GM12878 (cell line): ENCODE measurements around the gene GIGYF1. TPM values are rescaled to one million over a fixed set of nuclear protein-coding genes. Genes with fewer than 3 reads are reported as not detected.

Experiments
- ATAC-seq: fragments of 200-7000 bp; cut with Tn5 transposase; 3 replicates; pipeline ENCODE4 v1.9.1; 2020; ENCODE audit warnings: mild to moderate bottlenecking, moderate library complexity
- BruUV-seq: library from RNA; stranded (reverse); fragments of 400-500 nt; replicated peaks from 2 replicates; lab custom pipeline; 2021; lab: Mats Ljungman, UMichigan
- CTCF ChIA-PET: fragments of 300-600 bp; sonication (Branson Sonifier 250); formaldehyde crosslinking; extraction: SDS; loops from one replicate; lab custom pipeline; 2021; ENCODE audit warnings: inconsistent platforms; lab: Yijun Ruan, JAX
- POLR2A ChIA-PET: fragments of 350-600 bp; formaldehyde crosslinking; extraction: SDS; loops from one replicate; lab custom pipeline; 2021; ENCODE audit warnings: inconsistent platforms; lab: Charles Lee
- RAD21 ChIA-PET: fragments of 300-600 bp; sonication (Branson Sonifier 250); formaldehyde crosslinking; loops from one replicate; lab custom pipeline; 2023; ENCODE audit warnings: antibody characterized with exemption; ENCODE audit not compliant: unreplicated experiment; lab: Charles Lee
- SMC1A ChIA-PET: fragments of 300-600 bp; sonication (Branson Sonifier 250); formaldehyde crosslinking; loops from one replicate; lab custom pipeline; 2023; ENCODE audit not compliant: unreplicated experiment, uncharacterized antibody; lab: Charles Lee
- DNase-seq: peaks from one replicate; pipeline ENCODE4 v3.0.0-alpha.2; 2011; ENCODE audit warnings: low read depth, low spot score
- FAIRE-seq: peaks from 3 replicates; lab custom pipeline; 2011; peaks lifted over from hg19 to GRCh38; lab: Jason Lieb, UNC
- H2AFZ ChIP-seq: 2 replicates; pipeline ENCODE4 v1.6.0; 2011; ENCODE audit warnings: low read depth, low read length, control low read depth; ENCODE audit not compliant: control insufficient read depth
- H3K27ac ChIP-seq: 2 replicates; pipeline ENCODE4 v1.5.1; 2011; ENCODE audit warnings: control low read depth; ENCODE audit not compliant: control insufficient read depth, insufficient read depth
- H3K27me3 ChIP-seq, 2 experiments: replicated peaks in 1 of 2; 2 replicates each; pipeline versions ENCODE4 v1.6.0 to v1.6.1; 2011; ENCODE audit warnings: low read length in 1 of 2; ENCODE audit not compliant: control insufficient read depth in 2 of 2, insufficient read depth in 2 of 2
- H3K36me3 ChIP-seq, 2 experiments: 2 replicates each; pipeline ENCODE4 v1.5.1; 2011; ENCODE audit warnings: low read length in 1 of 2; ENCODE audit not compliant: control insufficient read depth in 2 of 2, insufficient read depth in 2 of 2
- H3K4me1 ChIP-seq: 2 replicates; pipeline ENCODE4 v1.6.1; 2011; ENCODE audit warnings: mild to moderate bottlenecking, low read length, moderate library complexity, mixed read lengths; ENCODE audit not compliant: control insufficient read depth, insufficient read depth
- H3K4me2 ChIP-seq: 2 replicates; pipeline ENCODE4 v1.6.0; 2011; ENCODE audit warnings: control low read depth; ENCODE audit not compliant: control insufficient read depth, insufficient read depth
- H3K4me3 ChIP-seq: fragments of 200-600 bp; sonication (generic); 2 replicates; pipeline ENCODE4 v1.5.1; 2016
- H3K79me2 ChIP-seq: 2 replicates; pipeline ENCODE4 v1.6.0; 2011; ENCODE audit warnings: low read length; ENCODE audit not compliant: control insufficient read depth, insufficient read depth
- H3K9ac ChIP-seq: 2 replicates; pipeline ENCODE4 v1.8.0; 2011; ENCODE audit warnings: low read length, control low read depth, mixed read lengths; ENCODE audit not compliant: control insufficient read depth, insufficient read depth
- H3K9me3 ChIP-seq: replicated peaks from 3 replicates; pipeline ENCODE4 v1.5.1; 2011; ENCODE audit warnings: mild to moderate bottlenecking, low read length; ENCODE audit not compliant: control insufficient read depth, insufficient read depth
- H4K20me1 ChIP-seq: 2 replicates; pipeline ENCODE4 v1.6.0; 2011; ENCODE audit not compliant: control insufficient read depth, insufficient read depth
- ELK1 ChIP-seq: IDR thresholded peaks from 2 replicates; pipeline ENCODE4 v1.6.1; 2012; ENCODE audit warnings: low read depth, low read length, improper control_type of control experiment
- RCOR1 ChIP-seq: conservative IDR thresholded peaks from 2 replicates; pipeline ENCODE4 v1.6.1; 2012; ENCODE audit warnings: low read depth, low read length, improper control_type of control experiment
- TARDBP ChIP-seq: IDR thresholded peaks from 2 replicates; pipeline ENCODE4 v1.6.1; 2016; ENCODE audit warnings: borderline replicate concordance
- ZBTB11 ChIP-seq: fragments of 450-650 bp; formaldehyde crosslinking; IDR thresholded peaks from 2 replicates; pipeline ENCODE4 v1.5.0; 2022; ENCODE audit warnings: mild to moderate bottlenecking, missing genetic modification characterization
- ZNF217 ChIP-seq: fragments of 450-650 bp; IDR thresholded peaks from 2 replicates; pipeline ENCODE4 v1.6.1; 2017; ENCODE audit warnings: antibody characterized with exemption, mild to moderate bottlenecking
- WGBS: methylation state at CpG from one replicate; pipeline ENCODE4 v1.1.6; 2016; ENCODE audit warnings: low lambda C conversion rate; ENCODE audit not compliant: insufficient replicate concordance, insufficient coverage; ENCODE audit errors: missing lambda C conversion rate; 5-methylcytosine and 5-hydroxymethylcytosine counted together
- in situ Hi-C: fragments of 300-500 bp; cut with MboI; formaldehyde crosslinking; loops from 9 replicates; pipeline ENCODE4 v1.14.3; 2018; ENCODE audit warnings: mixed read lengths
- intact Hi-C: fragments of 100-400 bp; cut with micrococcal nuclease; formaldehyde crosslinking; loops from one replicate; pipeline ENCODE4 v1.14.2; 2022; ENCODE audit not compliant: unreplicated experiment
- polyA plus RNA-seq, 11 experiments: library from polyadenylated mRNA; depleted of rRNA in 4 of 11; unstranded in 6 of 11; stranded (reverse) in 5 of 11; fragments of >200 nt; fragmentation: Nextera tagmentation in 4 of 11; fragmentation: Illumina TruSeq in 1 of 11; extraction: Ambion mirVana in 4 of 11; extraction: Trizol in 1 of 11; gene quantifications; 1 replicate in 1 of 11; 2 replicates in 10 of 11; pipeline versions ENCODE4 v1.2.1 to v1.2.3, GENCODE V29; 2011 to 2016; ENCODE audit warnings: inconsistent platforms in 2 of 11, missing spikeins in 2 of 11, low read depth in 1 of 11
- total RNA-seq, 4 experiments: library from RNA; depleted of rRNA in 3 of 4; stranded (reverse); fragments of >200 nt in 3 of 4; fragmentation: Illumina TruSeq in 1 of 4; extraction: Trizol in 1 of 4; gene quantifications; 2 replicates each; pipeline versions ENCODE4 v1.2.1 to v1.2.3, GENCODE V29; 2013 to 2021

Gene GIGYF1
- total and polyA plus RNA-seq, 10 of the 15 experiments (the other 5 are each of a cell fraction or from before 2014, with no cell fraction given) = 0.31 to 47.2 (median 9.9) TPM

GRCh38 chr7:100687751-100688300 lies 6.2 kb downstream of the GIGYF1 start (continued):
- TF ChIP-seq ZBTB11 (CRISPR knock-in tag) = no peak

- in situ Hi-C loops = loop anchor here (25.0 kb wide), 1 partner anchor 225 kb away; the partner anchor contains the start of gene SPACDR
- WGBS = over 99% methylated on average over 18 of the region's 22 CpGs
Measured at GRCh38 chr7:100687261-100687660, 6.8 kb downstream of the GIGYF1 start.

More at GRCh38 chr7:100687261-100687660, 6.8 kb downstream of the GIGYF1 start:
- FAIRE-seq (no peak), ATAC-seq (no peak), DNase-seq (no peak)
- H3K36me3 ChIP-seq = peaks cover 0 to 35% of the 10 kb centered on the region in 2 experiments; a peak in 3 of 4 replicates
- H3K4me1 ChIP-seq = peaks cover 22% of the 10 kb centered on the region
- TF ChIP-seq RCOR1 = no peak
- TF ChIP-seq ELK1 = no peak
- TF ChIP-seq ZNF217 = no peak
- no peak for TF ChIP-seq TARDBP
- H2AFZ ChIP-seq = no peak overlapping the region
- no peak overlapping the region for H3K4me3 ChIP-seq
- no TSS peak for BruUV-seq
- ChIA-PET CTCF (no interaction called here), SMC1A (no interaction called here), POLR2A (interaction anchor here (0.5 to 0.6 kb wide), 2 partner anchors 154 to 541 kb away, joined by 6 to 8 read pairs; no protein-coding TSS in a partner anchor), RAD21 (no interaction called here)
- no peaks in the 10 kb centered on the region for H3K27me3 ChIP-seq
- H3K27ac ChIP-seq = no peak overlapping the region
- intact Hi-C loops = no loop called here
- no peak overlapping the region for H3K4me2 ChIP-seq
- H3K9me3 ChIP-seq = no peaks in the 10 kb centered on the region
- no peaks in the 10 kb centered on the region for H4K20me1 ChIP-seq
- peaks cover 37% of the 10 kb centered on the region for H3K79me2 ChIP-seq
- H3K9ac ChIP-seq = no peak overlapping the region
